Keratinocyte (primary cell): ENCODE data around the gene ADGRD1.

Source experiments
- EZH2 ChIP-seq: IDR thresholded peaks from one replicate; pipeline ENCODE4 v1.6.1; 2012; ENCODE audit warnings: inconsistent platforms, mild to moderate bottlenecking, low read length, moderate library complexity
- TF ChIP-seq, protein P1 (sequence below), 3 experiments: IDR thresholded peaks in 1 of 3; conservative IDR thresholded peaks in 1 of 3; optimal IDR thresholded peaks in 1 of 3; 2 replicates in 2 of 3; 3 replicates in 1 of 3; pipeline versions ENCODE3 to v1.5.1; 2011; ENCODE audit warnings: low read length in 3 of 3, mild to moderate bottlenecking in 3 of 3, moderate library complexity in 2 of 3, control low read depth in 1 of 3, inconsistent platforms in 1 of 3; ENCODE audit not compliant: insufficient read depth in 2 of 3; ENCODE audit errors: extremely low read depth in 1 of 3

DNA sequence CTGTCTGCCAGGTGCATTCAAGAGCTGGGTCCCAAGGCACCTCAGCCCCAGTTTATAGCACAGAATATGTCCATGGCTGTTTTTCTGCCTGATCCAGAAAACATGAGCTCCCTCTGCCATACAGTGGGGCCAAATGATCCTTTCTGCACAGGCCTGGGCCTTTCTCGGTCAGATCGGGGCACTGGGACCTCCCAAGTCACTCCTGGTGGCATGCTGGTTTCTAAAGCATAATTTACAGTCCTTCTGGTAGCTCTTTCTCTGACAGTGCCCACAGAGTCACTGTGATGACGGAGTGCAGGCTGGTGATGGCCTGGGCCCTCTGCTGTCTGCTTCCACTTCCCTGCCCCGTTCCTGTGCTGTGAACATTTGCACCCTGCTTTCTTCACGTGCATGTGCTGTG is 99.2 kb downstream of the ADGRD1 start:
- TF ChIP-seq, protein P1, sequence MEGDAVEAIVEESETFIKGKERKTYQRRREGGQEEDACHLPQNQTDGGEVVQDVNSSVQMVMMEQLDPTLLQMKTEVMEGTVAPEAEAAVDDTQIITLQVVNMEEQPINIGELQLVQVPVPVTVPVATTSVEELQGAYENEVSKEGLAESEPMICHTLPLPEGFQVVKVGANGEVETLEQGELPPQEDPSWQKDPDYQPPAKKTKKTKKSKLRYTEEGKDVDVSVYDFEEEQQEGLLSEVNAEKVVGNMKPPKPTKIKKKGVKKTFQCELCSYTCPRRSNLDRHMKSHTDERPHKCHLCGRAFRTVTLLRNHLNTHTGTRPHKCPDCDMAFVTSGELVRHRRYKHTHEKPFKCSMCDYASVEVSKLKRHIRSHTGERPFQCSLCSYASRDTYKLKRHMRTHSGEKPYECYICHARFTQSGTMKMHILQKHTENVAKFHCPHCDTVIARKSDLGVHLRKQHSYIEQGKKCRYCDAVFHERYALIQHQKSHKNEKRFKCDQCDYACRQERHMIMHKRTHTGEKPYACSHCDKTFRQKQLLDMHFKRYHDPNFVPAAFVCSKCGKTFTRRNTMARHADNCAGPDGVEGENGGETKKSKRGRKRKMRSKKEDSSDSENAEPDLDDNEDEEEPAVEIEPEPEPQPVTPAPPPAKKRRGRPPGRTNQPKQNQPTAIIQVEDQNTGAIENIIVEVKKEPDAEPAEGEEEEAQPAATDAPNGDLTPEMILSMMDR (optimal IDR thresholded peaks at IDR 0.05 in 1 of 3, IDR thresholded peaks at IDR 0.05 in 1 of 3, conservative IDR thresholded peaks at IDR 0.05 in 1 of 3; ENCODE audit: extremely low read depth in 1 of 3, insufficient read depth in 2 of 3, low read length in 3 of 3), result no peak
- no peak for TF ChIP-seq EZH2
